ENCODE measurements around the gene C6orf15.

C6orf15 gene

DNA sequence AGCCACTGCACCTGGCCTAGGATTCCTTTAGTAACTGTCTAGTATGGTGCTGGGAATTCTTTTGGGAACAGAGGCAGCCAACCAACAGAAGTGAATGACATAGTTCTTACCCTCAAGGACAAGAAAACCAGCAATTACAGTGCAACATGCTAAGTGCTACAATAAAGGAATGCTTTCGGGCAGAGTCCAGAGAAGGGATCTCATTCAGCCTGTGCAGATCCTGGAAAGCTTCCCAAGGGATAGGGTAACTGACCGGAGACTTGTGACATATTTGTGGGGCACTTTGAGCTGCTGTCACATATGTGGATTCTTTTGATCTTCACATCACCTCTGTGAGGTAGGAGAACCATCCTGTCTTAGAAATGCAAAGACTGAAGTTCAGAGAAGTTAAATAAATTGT lies 46.8 kb downstream of the C6orf15 start:
- no peak for DNase-seq

GRCh38 chr6:31063906-31064435 lies 48.4 kb downstream of the C6orf15 start:
- no peak for DNase-seq

Data from T1000 (cell line).